Psoas muscle (tissue), 8 donors: ENCODE measurements around the gene ELF2. TPM values are rescaled to one million over a fixed set of nuclear protein-coding genes. Genes with fewer than 3 reads are reported as not detected.

Experiments used
- ATAC-seq, 4 donors: fragments of 200-7000 bp; cut with Tn5 transposase; one replicate each; pipeline ENCODE4 v1.9.1; 2020; ENCODE audit warnings: moderate library complexity in 3 of 4, mild to moderate bottlenecking in 2 of 4
- DNase-seq, 2 donors: peaks; one replicate each; pipeline ENCODE4 v3.0.0-alpha.2; 2020
- H3K27ac ChIP-seq: fragments of 200-600 bp; one replicate; pipeline ENCODE4 v1.8.0; 2022
- H3K27me3 ChIP-seq, 3 donors: fragments of 200-600 bp in 1 of 3; one replicate each; pipeline versions ENCODE4 v1.6.1 to v1.8.0; 2013 to 2022; ENCODE audit warnings: low read length in 2 of 3, mild to moderate bottlenecking in 2 of 3, moderate library complexity in 1 of 3; ENCODE audit not compliant: insufficient read depth in 3 of 3
- H3K36me3 ChIP-seq, 2 donors: fragments of 200-600 bp in 1 of 2; one replicate each; pipeline versions ENCODE4 v1.6.1 to v1.8.0; 2013 to 2022; ENCODE audit warnings: low read depth in 1 of 2, mild to moderate bottlenecking in 1 of 2, moderate library complexity in 1 of 2; ENCODE audit not compliant: insufficient read depth in 1 of 2
- H3K4me1 ChIP-seq: fragments of 200-600 bp; one replicate; pipeline ENCODE4 v1.8.0; 2022
- H3K4me3 ChIP-seq: fragments of 200-600 bp; one replicate; pipeline ENCODE4 v1.8.0; 2022; ENCODE audit warnings: mild to moderate bottlenecking
- H3K9me3 ChIP-seq: fragments of 200-600 bp; one replicate; pipeline ENCODE4 v1.8.0; 2022
- WGBS, 3 donors: extraction: QIAGEN DNeasy Blood & Tissue Kit; methylation state at CpG; one replicate each; pipeline versions ENCODE4 v1.1.6 to v1.1.7; 2013; 5-methylcytosine and 5-hydroxymethylcytosine counted together
- intact Hi-C, 2 donors: fragments of 100-400 bp; cut with DNase I; formaldehyde crosslinking; loops; one replicate each; pipeline versions ENCODE4 v1.11.0 to v1.14.2; 2022
- polyA plus RNA-seq, 3 donors: library from polyadenylated mRNA; stranded (reverse); fragments of 200-250 nt; gene quantifications; one replicate each; pipeline ENCODE4 v1.2.3, GENCODE V29; 2013
- total RNA-seq, 4 donors: library from RNA; stranded (reverse); fragmentation: NEBNext Ultra II Directional in 2 of 4; extraction: Animal tissue kit (Norgen Biotek cat#: 25700) in 2 of 4; gene quantifications; one replicate each; pipeline versions ENCODE4 v1.2.1 to v1.2.4, GENCODE V29; 2021 to 2023
- TF ChIP-seq, protein P1 (sequence below): fragments of 200-600 bp; IDR thresholded peaks from one replicate; pipeline ENCODE4 v1.8.0; 2022; ENCODE audit warnings: antibody characterized with exemption
- donor health status: healthy with polysubstance abuse.
- donor health status: DM: no; HTN: no; CAD: no; lungs with moderate emphysema.
- donor health status: Bipolar disorder and iron deficiency.
- donor health status: healthy.
- donor health status: DM: yes; HTN: yes; CAD: no.
- donor health status: DM: no; HTN: no; CAD: no.
- donor health status: DM: no; HTN: no; CAD: no.
- donor health status: DM: yes; HTN: yes; CAD: no.

Gene ELF2
- total and polyA plus RNA-seq, 7 donors: 10.3 to 31.7 (median 27.0) TPM

DNA sequence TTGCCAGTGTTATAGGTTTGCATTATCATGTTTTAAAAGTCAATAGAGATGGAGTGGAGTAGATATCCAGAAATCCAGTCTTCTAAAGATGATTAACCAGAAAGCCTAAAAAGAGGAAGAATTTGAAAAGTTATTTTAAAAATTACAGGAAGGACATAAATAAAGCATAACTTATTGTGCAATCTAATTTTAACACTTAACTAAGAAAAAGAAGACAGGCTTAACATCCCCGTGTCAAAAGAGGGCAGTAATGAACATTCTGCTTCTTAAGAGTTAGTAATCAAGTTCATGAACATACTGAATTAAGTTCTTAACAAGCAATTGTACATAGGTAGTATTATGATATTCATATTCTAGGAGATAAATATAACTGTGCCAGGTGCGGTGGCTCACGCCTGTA is 39.3 kb downstream of the ELF2 start:
- ATAC-seq (no peak), DNase-seq (no peak)
- TF ChIP-seq, protein P1, sequence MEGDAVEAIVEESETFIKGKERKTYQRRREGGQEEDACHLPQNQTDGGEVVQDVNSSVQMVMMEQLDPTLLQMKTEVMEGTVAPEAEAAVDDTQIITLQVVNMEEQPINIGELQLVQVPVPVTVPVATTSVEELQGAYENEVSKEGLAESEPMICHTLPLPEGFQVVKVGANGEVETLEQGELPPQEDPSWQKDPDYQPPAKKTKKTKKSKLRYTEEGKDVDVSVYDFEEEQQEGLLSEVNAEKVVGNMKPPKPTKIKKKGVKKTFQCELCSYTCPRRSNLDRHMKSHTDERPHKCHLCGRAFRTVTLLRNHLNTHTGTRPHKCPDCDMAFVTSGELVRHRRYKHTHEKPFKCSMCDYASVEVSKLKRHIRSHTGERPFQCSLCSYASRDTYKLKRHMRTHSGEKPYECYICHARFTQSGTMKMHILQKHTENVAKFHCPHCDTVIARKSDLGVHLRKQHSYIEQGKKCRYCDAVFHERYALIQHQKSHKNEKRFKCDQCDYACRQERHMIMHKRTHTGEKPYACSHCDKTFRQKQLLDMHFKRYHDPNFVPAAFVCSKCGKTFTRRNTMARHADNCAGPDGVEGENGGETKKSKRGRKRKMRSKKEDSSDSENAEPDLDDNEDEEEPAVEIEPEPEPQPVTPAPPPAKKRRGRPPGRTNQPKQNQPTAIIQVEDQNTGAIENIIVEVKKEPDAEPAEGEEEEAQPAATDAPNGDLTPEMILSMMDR: no peak
- H3K36me3 ChIP-seq: peaks cover 0 to 35% of the 10 kb centered on the region in 2 donors
- H3K27ac ChIP-seq: no peak overlapping the region
- 95 to 98% (median 96%) methylated on average over 3 of the region's 3 CpGs for WGBS, 3 donors
- intact Hi-C loops: no loop called here
- no peak overlapping the region for H3K4me3 ChIP-seq
- no peaks in the 10 kb centered on the region for H3K9me3 ChIP-seq
- H3K4me1 ChIP-seq: peaks cover 24% of the 10 kb centered on the region
- H3K27me3 ChIP-seq: no peaks in the 10 kb centered on the region

DNA sequence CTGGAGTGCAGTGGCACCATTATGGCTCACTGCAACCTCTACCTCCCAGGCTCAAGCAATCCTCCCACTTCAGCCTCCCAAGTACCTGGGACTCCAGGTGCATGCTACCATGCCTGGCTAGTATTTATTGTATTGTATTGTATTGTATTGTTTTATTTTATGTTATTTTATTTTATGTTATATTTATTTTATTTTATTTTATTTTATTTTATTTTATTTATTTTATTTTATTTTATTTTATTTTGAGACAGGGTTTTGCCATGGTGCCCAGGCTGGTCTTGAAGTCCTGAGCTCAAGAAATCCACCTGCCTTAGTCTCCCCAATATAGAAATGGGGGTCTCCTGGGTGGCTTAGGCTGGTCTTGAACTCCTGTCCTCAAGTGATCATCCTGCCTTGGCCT is 42.6 kb downstream of the ELF2 start:
- no peak overlapping the region for H3K4me3 ChIP-seq
- no peak for ATAC-seq
- no peaks in the 10 kb centered on the region for H3K4me1 ChIP-seq
- peaks cover 0 to 38% of the 10 kb centered on the region in 2 donors for H3K36me3 ChIP-seq
- intact Hi-C loops: no loop called here
- DNase-seq: no peak
- TF ChIP-seq, protein P1: no peak
- H3K27ac ChIP-seq: no peak overlapping the region
- no peaks in the 10 kb centered on the region for H3K9me3 ChIP-seq
- no peaks in the 10 kb centered on the region for H3K27me3 ChIP-seq

DNA sequence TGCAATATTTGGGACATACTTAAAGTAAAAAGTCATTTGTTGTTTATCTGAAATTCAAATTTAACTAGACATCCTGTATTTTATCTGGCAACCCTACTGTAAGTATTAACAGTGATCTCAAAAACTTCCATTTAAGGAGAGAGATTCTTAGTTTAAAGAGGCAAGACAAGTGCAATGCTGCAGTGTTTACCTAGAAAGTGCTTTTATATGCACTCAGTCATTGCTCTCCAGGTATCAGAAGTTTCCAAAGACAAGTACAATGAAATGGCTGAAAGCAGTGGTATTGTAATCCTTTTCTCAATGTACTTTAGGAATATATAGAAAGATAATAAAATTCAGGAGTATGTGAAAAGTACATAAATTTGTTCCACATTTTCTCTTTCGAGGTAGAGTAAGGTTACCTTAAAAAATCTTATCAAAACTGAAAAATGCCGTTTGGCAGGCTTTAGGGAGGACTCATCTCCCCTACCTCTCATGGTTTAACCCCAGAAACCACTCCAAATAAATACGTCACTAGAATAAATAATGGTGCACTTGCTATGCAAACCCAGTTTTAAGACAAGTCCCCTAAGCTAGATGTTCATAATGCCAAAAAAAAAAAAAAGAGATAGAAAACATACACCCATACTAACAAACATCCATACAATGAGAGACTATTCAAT is 45.7 kb downstream of the ELF2 start:
- no peaks in the 10 kb centered on the region for H3K9me3 ChIP-seq
- no peak for DNase-seq
- ATAC-seq: no peak
- H3K36me3 ChIP-seq: peaks cover 0 to 26% of the 10 kb centered on the region in 2 donors
- no peaks in the 10 kb centered on the region for H3K4me1 ChIP-seq
- no peaks in the 10 kb centered on the region for H3K27me3 ChIP-seq
- WGBS, 3 donors: 91 to 96% (median 94%) methylated on average over 3 of the region's 3 CpGs
- H3K4me3 ChIP-seq: no peak overlapping the region
- no peak overlapping the region for H3K27ac ChIP-seq
- intact Hi-C loops: no loop called here
- TF ChIP-seq, protein P1: no peak

DNA sequence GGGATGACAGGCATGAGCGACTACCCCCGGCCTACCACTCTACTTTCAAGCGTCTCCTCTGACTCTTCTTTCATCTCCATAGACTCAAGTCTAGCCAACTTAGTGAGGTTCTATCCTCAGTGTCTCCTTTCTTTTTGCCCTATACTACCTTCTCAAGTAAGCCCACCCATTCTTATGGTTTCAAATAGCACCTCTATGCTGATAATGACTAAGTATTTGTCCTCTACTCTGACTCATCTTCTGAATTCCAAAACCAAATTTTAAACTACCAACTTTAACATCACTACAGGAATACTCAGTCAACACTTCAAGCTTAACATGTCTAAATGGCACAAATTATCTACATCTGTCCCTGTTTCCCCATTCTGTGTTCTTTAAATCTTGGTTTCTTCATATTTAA is 47.8 kb downstream of the ELF2 start:
- H3K36me3 ChIP-seq: peaks cover 0 to 21% of the 10 kb centered on the region in 2 donors
- no peaks in the 10 kb centered on the region for H3K4me1 ChIP-seq
- H3K4me3 ChIP-seq: no peak overlapping the region
- ATAC-seq (no peak), DNase-seq (no peak)
- TF ChIP-seq, protein P1: no peak
- intact Hi-C loops: no loop called here
- H3K27ac ChIP-seq: no peak overlapping the region
- 79 to 98% (median 88%) methylated on average over 3 of the region's 3 CpGs for WGBS, 3 donors
- no peaks in the 10 kb centered on the region for H3K27me3 ChIP-seq
- H3K9me3 ChIP-seq: no peaks in the 10 kb centered on the region

DNA sequence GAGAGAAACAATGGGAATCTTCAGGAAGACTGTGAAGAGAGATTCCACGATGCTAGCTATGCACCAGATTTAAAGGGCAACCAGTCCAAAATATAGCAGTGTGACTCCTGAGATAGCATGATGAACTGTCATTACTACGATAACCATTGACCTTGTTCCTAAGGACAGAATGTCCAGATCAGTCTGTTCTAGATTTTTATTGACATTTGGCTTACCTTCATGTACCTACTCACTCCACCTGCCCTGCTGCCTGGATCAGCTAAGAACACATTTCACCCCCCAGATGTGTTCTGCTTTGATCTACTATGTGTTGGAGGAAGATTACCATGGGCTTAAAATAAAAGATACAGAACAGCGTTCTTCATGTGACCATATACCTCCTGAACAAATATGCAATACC is 50.1 kb downstream of the ELF2 start:
- peaks cover 0 to 12% of the 10 kb centered on the region in 2 donors for H3K36me3 ChIP-seq
- DNase-seq (no peak), ATAC-seq (no peak)
- H3K27ac ChIP-seq: no peak overlapping the region
- TF ChIP-seq, protein P1: no peak
- intact Hi-C loops: no loop called here
- no peak overlapping the region for H3K4me3 ChIP-seq
- WGBS, 3 donors: 44 to 63% (median 60%) methylated on average over 3 of the region's 3 CpGs
- no peaks in the 10 kb centered on the region for H3K4me1 ChIP-seq
- no peaks in the 10 kb centered on the region for H3K27me3 ChIP-seq
- H3K9me3 ChIP-seq: no peaks in the 10 kb centered on the region
